Stimulated activated CD8-positive, alpha-beta memory T cell treated with anti-CD3 and anti-CD28 coated beads, Interleukin-12 subunit alpha, Interleukin-12 subunit beta, amount 100 ng/mL, for 4 hours (primary cell): ENCODE data around the gene STXBP5L.
"Not testable (repeated sequence)": the region's sequence is repeated elsewhere in the genome, so short reads cannot be mapped to it uniquely, and the experiment has no call there.

Experiments
- DNase-seq: peaks from one replicate; pipeline ENCODE4 v3.0.0-alpha.2; 2020; ENCODE audit warnings: low read depth

The STXBP5L gene

DNA sequence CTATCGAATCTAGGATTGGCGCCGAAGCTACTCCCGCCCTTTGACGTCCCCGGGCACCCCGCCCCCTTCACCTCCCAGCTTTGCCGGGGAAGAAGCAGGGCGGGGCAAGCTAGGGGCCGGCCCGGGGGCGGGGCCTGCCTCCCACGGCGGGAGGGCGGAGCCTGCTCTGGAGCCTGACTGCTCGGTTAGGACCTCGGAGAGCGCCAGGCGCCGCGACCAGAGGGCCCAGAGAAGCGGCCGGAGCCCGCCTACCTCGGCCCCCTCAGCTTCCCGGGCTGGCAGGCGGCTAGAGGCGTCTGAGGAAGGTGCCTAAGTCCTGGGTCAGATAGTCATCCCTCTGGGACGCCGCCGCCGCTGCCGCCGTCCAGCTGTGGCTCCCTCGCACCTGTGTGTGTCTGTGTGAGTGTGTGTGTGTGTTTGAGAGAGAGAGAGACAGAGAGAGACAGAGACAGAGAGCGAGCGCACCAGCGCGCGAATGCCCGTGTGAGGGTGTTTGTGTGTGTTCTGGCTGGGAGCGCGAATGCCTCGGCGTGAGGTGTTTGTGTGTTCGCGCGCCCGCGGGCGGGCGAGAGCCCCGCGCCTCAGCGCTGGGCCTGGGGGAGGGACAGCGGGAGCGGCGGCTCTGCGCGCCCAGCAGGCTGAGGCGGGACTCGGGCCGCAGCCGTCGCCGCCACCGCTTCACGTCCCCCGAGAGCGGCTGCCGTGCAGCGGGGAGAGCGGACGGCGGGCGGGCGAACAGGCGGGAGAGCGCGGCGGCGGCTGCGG, at the start of gene STXBP5L:
TSS of gene STXBP5L (plus strand) at position 176 of the 765 bp plus-strand sequence. CDS start 1,374 bp downstream, outside the sequence.
- DNase-seq = peak; percentile 4

DNA sequence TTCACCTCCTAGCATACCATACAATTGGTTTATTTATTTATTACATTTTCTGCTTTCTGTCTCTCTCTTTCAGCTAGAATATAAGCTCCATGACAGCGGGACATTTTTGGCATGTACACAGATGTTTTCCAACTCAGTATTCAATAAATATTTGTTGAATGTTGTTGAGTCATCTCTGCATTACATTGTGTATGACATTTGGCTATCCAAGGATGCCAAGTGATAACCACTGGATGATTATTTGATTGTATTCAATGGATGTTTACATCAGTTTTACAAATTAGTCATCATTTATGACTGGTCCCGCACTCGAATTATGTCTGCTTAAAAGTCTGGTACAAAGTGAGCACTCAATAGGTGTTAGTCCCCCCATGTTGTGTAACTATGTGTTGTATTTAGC, 49.5 kb upstream of the STXBP5L start:
- DNase-seq = no peak

DNA sequence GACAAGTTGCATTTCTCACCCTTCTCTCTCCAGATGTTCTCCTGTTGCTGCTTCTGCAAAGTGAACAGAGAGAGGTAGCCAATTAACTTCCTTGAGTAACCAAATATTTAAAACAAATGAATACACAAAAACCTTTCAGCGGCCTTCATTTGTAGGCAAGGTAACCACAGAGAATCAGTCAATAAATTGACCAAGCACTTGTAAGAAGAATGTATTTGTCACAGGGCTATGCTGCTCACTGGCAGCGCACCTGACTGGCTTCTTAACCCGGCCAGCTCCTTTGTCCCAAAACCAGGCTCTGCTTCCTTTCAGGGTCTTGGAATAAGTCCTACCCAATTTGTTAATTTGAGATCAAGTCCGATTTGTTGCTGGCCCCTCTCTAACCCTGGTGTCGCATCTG, 43.5 kb upstream of the STXBP5L start:
- DNase-seq = no peak

DNA sequence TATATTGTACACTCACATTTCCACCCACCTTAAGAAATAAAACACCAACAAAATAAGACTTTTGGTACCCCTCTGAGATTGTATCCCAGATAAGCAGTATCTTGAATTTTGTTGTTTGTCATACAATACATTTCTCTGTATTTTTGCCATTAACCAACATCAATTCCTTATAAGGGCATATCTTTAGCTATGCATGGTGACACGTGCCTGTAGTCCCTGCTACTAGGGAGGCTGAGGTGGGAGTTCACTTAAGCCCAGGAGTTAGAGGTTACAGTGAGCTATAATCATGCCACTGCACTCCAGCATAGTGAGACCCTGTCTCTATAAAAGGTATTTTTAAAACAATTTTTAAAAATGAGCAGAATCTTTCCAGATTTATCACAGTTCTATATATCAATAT, 32.5 kb upstream of the STXBP5L start:
- no peak for DNase-seq

DNA sequence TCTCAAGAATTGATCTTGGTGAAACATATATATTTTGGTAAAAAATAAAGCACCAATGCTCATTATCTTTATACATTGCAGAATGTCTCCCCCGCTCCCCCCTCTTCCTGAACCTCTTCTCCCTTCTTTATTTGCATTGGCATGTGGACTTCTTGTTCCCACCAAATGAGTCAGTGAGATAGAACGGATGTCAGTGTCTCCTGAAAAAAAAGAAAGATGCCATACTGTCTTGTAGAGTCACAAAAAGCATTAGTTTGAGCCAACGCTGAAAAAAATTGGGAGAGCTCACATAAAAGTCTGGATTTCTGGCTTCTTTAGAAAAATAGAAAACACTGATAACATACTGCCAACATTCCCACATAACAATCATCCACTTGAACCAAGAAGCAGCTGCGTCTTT, 32.0 kb upstream of the STXBP5L start:
- DNase-seq = no peak

DNA sequence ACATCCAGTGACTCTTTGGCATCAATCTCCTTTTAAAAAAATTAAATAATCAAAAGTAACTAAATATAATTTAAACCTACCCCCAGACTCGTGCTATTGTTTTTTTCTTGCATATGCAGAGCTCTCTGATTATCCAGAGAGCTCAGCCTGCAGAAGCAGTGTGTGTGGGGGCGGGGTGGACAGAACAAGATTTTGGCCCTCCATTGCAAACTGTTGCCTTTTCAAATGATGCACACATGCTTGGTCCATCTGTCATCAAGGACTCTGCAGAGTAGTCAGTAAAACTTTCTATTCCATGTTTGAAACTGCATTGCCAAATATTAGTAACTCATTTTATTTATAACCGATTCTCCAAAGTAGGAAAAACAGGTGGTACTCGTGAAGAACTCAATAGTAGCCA, 28.6 kb upstream of the STXBP5L start:
- DNase-seq = no peak

DNA sequence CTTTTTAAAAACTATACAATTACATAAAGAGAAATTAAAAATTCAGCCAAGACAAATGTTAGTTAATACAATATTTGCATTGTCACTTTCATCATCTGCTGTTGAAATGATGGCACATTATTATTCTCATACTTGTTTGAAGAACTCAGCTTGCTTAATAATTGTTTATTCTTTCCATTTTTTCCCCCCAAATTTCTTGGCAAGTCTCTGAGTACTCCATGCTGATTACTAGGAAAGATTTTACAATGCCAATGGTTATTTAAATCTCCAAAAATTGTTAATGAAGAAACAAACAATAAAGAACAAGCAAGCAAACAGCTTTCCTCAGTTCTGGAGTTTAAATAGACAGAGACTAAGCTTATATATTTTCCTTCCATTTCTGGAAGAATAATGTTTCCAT, 15.1 kb upstream of the STXBP5L start:
- DNase-seq = no peak

DNA sequence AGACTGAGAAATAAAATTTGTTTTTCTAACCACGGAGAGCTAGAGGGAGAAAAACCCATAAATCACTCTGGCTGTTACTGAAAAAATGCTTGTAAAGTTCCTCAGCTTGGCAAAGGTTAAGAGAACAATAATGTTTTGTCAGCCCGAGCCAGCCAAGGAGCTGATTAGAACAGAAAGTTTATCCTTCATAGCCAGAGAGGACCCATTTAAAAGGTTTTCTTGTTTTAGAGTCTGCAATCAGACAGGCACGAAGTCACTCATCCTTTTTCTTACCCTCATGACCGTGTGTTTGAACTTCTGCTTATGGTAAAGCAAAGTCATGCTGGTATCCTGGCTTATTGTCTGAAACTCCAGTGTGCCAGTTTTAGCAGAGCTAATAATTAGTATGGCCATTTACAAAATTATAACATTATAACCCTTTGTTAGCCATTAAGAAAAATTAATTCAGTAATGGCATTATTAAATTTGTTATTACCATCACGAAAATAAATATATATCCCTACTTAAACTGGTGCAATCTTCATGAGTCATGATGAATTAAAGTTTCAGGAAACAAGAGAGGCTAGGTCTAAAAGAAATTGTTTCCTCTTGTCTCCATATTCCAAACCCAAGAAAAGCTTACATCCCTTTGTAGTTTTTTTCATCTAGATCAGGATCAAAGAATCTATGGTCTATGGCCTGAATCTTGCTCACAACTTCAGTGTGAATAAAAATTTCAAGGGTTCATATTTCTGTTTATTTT, 13.5 kb upstream of the STXBP5L start:
- DNase-seq = no peak

DNA sequence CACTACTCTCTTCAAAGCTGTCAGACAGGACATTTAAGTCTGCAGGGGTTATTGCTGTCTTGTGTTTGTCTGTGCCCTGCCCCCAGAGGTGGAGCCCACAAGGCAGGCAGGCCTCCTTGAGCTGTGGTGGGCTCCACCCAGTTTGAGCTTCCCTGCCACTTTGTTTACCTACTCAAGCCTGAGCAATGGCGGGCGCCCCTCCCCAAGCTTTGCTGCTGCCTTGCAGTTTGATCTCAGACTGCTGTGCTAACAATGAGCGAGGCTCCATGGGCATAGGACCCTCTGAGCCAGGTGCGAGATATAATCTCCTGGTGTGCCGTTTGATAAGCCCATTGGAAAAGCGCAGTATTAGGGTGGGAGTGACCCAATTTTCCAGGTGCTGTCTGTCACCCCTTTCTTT, 6.3 kb upstream of the STXBP5L start:
- DNase-seq = not testable (repeated sequence)

DNA sequence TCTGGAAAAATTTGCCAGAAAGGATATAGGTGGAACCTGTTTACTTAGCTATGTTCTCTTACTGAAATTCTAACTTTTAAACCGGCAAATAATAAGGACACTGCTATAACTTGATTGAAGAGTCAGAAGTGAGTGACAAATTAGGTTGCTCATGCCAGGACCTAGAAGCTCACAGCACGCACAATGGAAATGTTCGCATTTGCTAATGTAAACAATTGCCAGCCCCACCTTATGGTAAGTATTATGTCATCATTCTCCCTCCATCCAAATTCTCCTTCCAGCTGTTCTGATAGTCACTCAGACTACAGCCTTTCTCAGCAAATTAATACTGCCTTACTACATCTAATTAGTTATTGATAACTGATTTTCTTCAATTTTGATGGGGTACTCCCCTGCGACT, 4.8 kb upstream of the STXBP5L start:
- DNase-seq = no peak

DNA sequence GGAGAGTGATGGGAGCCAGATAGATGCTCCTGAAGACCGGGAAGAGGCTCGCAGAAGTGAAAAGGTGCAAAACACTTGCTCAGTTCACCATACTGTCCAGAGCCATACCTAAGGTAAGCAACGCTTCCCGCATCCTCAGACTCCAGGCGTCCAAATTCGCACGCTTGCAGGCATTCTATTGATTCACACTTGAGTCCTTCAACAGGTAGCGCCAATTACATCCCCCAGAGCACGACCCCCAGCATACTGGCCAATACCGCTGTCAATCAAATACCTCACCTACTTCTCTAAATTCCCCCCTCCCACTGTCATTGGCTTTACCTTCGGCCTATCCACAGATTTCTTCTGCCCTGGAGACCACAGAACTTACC, 361 bp upstream of the STXBP5L start:
- no peak for DNase-seq

DNA sequence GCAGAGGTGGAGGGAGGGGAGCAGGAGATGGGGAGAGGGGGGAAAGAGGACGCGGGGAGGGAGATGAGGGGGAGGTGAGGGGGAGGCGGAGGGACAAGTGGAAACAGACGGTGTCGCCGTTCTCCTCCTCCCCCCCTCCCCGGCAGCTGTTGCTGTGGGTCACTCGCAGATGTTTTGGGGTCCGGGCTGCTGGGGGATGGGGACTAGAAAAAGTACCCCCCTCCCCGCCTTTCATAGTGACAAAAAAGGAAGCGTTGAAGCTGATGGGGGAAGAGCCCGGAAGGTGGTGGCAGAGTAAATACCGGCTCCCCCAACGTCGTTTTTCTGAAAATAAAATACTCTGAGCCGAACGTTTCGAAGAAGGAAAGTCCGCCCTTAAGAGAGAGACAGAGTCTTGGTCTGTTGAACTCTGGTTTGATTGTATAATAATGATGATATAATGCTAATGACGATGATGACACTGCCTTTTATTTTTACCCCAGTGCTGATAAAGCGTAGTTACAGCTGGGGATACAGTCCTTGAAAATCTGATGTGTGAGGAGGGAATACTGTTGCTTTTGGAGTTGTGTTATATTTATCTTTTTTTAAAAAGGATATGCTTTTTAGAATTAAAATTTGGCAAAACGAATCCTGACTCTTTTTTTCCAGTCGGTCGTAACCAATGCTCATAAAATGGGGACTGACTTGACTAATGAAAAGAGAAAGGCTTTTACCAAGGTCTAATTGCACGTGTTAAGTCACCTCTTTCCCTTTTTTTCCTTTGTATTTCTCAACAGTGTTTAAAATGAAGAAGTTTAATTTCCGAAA, 993 bp downstream of the STXBP5L start:
- DNase-seq = no peak

DNA sequence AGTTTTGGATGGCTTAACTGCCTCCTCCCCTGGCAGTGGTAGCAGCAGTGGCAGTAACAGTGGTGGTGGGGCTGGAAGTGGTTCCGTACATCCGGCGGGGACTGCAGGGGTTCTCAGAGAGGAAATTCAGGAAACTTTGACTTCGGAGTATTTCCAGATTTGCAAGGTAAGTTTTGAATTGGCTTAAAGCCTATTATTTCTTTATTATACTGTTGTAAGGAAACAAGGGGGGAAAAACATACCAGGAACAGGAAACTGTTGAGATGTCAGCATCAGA, 1.5 kb downstream of the STXBP5L start:
- no peak for DNase-seq

DNA sequence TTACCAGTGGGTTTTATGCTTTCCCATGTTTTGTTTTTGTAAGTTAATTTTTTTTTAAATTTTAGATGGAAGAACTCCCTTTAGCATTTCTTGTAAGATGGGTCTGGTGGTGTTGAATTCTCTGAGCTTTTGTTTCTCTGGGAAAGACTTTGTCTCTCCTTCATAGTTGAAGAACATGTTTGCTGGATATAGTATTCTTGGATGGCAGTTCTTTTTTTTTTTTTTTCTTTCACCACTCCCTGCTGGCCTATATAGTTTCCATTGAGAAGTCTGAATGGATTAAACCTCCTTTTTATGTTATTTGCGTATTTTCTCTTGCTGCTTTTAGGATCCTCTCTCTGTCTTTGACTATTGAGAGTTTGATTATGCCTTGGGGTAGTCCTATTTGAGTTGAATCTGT, 18.1 kb downstream of the STXBP5L start:
- DNase-seq = no peak

DNA sequence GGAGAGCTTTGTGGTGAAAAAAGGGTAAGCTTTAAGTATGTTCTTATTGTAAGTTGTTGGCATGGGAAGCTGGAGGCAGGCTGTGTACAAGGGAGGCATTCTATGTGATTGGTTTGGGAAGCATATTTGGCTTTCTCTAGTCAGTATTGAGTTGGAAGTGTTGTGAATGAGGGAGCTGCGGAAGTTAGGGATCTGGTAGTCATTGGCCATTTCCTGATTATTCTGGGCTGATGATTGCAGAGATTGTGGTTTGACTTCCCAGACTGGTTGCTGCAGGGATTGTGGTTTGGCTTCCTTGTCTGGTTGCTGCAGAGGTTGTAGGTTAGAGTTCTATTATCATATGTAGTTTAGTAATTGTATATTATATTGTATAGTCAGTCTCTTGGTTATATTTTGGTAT, 21.0 kb downstream of the STXBP5L start:
- DNase-seq = no peak

DNA sequence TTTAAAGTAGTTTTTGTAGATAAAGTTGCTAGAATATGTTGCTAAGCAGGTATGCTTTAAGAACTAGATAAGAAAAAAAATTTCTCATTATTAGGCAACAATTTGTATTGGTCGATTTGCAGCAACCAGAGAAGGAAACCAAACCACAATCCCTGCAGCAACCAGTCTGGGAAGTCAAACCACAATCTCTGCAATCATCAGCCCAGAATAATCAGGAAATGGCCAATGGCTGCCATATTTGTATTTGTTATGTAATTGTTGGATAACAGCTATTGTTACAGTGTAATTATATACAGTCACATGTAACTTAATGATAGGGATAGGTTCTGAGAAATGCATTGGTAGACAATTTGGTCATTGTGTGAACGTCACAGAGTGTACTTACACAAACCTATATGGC, 23.6 kb downstream of the STXBP5L start:
- DNase-seq = no peak

DNA sequence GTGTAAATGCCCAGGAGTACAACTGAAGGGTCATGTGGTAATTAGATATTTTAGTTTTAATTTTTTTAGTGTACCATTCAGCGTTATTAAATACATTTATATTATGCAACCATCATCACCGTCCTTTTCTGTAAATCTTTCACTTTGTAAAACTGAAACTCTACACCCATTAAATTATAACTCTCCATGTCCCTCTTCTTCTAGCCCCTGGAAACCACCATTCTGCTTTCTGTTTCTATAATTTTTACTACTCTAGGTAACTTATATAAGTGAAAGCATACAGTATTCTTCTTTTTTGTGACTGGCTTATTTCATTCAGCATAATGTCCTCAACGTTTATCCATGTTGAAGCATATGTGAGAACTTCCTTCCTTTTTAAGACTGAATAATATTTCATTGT, 48.1 kb downstream of the STXBP5L start:
- no peak for DNase-seq

DNA sequence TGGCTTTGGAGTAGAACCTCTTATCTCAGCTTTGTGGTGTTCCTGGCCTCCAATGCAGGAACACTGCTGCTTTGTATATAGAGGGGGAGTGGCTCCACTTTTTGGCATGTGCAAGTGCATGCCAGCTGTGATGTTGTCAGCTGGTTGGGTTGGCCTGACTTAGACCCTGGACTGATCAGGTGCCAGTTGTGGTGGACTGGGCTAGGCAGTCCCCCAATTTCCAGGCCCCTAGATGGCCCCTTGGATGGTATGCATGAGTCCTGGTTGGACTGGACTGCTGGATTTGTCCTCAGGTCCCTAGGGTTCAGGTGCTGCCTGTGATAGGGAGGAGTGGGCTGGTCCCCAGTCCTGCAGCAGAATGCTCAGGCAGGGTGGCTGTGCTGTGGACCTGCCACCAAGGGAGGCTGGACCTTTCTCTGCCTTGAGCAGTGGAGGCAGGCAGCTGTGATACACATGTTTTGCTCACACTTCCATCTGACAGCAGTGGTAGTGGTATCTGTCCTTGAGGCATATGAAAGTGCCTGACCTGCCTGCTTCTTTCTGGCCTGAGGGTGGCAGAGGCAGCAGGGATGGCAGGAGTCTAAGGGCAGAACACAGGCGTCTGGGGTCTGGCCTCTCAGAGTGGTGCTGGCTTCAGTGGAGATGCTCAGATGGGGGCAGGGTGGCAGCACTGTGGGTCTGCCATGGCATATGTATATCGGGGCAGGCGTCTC, 74.8 kb downstream of the STXBP5L start:
- DNase-seq = no peak

DNA sequence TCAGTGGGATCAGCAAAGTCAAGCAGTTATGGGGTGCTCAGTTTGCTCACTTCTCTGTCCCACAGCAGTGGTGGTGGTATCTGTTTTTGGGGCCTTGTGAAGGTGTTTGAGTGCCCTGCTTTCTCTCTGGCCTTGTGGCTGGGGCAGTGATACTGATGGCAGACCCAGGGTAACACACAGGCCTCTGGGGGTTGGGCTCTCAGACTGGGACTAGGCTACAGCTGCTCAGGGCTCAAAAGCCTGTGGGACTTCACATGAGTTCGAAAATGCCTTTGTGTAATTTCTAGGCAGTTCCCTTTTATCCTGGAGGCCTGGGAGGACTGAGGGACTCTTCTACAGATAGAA, 75.3 kb downstream of the STXBP5L start:
- no peak for DNase-seq

DNA sequence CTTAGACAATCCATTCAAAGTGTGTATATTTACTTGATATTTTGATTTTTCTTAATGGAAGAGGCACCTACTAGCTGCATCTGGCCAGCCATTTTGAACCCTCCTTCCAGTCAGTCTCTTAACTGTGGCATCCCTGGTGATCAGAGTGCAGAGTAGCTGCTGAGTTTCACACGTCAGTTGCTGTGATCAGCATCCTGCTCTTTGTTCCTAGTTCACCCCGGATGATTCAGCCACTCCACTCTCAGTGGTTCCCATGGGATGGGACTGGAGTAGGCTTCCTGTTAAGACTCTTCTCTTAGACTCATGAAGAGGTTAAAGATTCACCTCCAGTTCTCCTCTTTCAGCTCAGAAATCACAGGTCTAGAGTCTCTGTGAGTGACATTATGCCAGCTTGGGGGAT, 75.8 kb downstream of the STXBP5L start:
- no peak for DNase-seq

DNA sequence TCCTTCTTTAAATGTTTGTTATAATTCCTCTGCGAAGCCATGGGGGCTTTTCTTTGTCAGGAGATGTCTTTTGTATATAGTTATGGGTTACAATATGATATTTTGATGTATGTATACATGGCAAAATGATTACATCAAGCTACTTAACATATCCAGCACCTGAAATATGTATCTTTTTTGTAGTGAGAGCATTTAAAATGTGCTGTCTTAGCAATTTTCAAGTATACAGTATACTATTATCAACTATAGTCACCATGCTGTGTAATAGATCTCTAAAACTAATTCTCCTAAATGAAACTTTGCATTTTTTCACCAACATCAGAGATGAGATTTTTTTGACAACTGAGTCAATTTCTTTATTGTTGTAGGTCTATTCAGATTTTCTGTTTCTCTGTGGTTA, 77.2 kb downstream of the STXBP5L start:
- no peak for DNase-seq

DNA sequence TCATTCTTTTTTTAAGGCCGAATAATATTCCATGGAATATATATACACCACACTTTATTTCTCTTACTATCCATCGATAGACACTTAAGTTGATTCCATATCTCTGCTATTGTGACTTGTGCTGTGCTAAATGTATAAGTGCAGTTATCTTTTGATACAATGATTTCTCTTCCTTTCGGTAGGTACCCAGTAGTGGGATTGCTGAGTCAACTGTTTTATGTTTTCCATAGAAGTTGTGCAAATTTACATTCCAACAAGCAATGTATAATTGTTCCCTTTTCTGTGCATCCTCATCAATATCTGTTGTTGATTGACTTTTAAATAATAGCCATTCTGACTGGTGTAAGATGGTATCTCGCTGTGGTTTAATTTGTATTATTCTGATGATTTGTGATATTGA, 81.0 kb downstream of the STXBP5L start:
- DNase-seq = no peak

DNA sequence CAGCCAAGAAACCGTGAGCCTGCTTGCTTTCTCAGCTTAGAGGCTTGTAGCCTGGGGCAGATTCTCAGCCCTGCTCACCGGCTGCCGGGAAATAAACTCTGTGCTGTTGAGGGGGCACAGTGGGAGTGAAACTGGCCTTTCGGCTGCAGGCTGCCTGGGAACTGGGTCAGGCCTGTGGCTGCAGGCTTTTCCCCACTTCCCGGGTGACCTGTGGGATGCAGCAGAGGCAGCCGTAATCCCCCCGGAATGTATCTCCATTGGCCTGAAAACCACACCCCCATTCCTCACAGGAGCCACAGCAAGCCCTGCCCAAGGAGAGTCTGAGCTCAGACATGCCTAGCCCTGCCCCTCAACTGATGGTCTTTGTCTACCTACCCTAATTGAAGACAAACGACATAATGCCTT, 110.9 kb downstream of the STXBP5L start:
- no peak for DNase-seq
